Hepatocyte (in vitro differentiated cells): ENCODE measurements around the gene ROR2.

Experiments used
- EZH2 ChIP-seq: fragments of 200-600 bp; sonication (generic); IDR thresholded peaks from 2 replicates; pipeline ENCODE4 v1.6.1; 2016; ENCODE audit warnings: antibody characterized with exemption, mild to moderate bottlenecking, borderline replicate concordance
- EZH2phosphoT487 ChIP-seq: fragments of 200-600 bp; sonication (generic); IDR thresholded peaks from one replicate; pipeline ENCODE4 v1.6.1; 2018; ENCODE audit warnings: antibody characterized with exemption, mild to moderate bottlenecking, low read depth, moderate library complexity; ENCODE audit not compliant: unreplicated experiment, severe bottlenecking
- TF ChIP-seq, protein P1 (sequence below): fragments of 200-600 bp; sonication (generic); IDR thresholded peaks from 2 replicates; pipeline ENCODE4 v1.5.1; 2016; ENCODE audit warnings: antibody characterized with exemption, mild to moderate bottlenecking; ENCODE audit not compliant: poor library complexity

DNA sequence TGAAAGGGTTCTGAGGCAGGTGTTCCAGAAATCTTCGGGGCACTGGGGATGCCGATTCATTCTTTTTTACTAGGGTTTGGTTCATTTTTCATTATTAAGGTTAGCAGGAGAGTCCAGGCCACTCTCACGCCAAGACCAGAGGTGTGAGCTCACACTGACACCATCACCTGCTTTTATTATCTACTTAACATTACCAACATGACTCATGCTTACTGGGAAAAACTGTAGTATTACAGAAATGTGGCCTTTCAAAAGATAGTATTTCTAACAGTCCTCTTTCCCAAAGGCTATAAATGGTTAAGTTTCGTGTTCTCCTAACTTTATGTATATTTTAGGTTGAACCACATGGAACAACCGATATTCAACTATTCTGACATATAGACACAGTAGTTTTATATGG, 222.1 kb downstream of the ROR2 start:
- TF ChIP-seq EZH2 (no peak), EZH2phosphoT487 (no peak)
- TF ChIP-seq, protein P1, sequence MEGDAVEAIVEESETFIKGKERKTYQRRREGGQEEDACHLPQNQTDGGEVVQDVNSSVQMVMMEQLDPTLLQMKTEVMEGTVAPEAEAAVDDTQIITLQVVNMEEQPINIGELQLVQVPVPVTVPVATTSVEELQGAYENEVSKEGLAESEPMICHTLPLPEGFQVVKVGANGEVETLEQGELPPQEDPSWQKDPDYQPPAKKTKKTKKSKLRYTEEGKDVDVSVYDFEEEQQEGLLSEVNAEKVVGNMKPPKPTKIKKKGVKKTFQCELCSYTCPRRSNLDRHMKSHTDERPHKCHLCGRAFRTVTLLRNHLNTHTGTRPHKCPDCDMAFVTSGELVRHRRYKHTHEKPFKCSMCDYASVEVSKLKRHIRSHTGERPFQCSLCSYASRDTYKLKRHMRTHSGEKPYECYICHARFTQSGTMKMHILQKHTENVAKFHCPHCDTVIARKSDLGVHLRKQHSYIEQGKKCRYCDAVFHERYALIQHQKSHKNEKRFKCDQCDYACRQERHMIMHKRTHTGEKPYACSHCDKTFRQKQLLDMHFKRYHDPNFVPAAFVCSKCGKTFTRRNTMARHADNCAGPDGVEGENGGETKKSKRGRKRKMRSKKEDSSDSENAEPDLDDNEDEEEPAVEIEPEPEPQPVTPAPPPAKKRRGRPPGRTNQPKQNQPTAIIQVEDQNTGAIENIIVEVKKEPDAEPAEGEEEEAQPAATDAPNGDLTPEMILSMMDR = no peak
